Stimulated activated CD8-positive, alpha-beta memory T cell treated with anti-CD3 and anti-CD28 coated beads, Interleukin-2, amount 100 ng/mL, for 1 hour (primary cell): Measurements from ENCODE around the gene SGO1.
"Not testable (repeated sequence)": the region's sequence is repeated elsewhere in the genome, so short reads cannot be mapped to it uniquely, and the experiment has no call there.

ENCODE experiments used
- DNase-seq, 2 donors: peaks; one replicate each; pipeline ENCODE4 v3.0.0-alpha.2; 2020; ENCODE audit warnings: low read depth in 2 of 2

SGO1 gene

DNA sequence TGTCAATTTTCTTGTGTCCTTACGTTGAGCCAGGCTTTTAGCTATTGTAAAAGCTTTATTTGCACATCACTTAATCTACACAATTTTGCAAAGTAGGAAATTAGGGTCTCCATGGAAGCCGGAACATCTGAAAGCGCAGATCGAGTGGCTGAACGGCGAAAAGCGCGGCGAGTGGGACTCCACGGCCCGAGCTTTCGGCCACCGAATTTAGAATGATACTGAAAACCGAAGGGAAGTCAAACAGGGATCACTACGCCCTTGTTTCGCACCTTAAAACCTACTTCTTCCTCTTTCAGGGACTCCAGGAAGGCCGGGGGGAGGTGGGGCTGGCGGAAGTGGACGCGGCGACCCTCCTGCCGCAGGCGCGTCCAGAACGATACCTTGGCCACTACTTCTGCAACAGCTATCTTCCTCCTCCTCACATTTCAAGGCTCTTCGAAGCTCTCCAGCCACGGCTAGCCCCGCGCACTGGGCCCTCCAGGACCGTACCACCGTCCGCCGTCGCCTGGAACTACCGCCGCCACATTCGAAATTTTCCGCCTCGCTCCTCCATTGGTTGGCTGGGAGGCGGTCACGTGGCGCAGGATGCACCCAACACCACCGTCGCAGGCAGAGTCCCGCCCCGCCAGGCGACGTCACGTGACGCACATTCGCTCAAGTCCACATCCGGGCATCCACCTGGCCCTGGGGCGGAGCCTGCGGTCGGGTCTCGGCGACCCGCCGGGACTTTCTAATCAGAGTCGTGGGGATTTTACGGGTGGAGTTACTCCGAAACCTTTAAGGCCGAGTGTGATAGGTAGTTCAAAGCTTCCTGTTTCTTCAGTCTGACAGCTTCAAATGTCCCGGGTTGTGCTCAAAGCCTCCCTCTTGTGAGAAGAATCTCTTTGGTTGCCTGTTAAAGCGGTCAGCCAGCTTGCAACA is at the start of gene SGO1:
TSS of gene SGO1 (minus strand) at position 528 of the 921 bp plus-strand sequence. CDS start 2,179 bp downstream, outside the sequence.
- DNase-seq: peak; percentile 99 to 100

GRCh38 chr3:20235796-20236195 is 49.8 kb upstream of the SGO1 start:
- DNase-seq: no peak

DNA sequence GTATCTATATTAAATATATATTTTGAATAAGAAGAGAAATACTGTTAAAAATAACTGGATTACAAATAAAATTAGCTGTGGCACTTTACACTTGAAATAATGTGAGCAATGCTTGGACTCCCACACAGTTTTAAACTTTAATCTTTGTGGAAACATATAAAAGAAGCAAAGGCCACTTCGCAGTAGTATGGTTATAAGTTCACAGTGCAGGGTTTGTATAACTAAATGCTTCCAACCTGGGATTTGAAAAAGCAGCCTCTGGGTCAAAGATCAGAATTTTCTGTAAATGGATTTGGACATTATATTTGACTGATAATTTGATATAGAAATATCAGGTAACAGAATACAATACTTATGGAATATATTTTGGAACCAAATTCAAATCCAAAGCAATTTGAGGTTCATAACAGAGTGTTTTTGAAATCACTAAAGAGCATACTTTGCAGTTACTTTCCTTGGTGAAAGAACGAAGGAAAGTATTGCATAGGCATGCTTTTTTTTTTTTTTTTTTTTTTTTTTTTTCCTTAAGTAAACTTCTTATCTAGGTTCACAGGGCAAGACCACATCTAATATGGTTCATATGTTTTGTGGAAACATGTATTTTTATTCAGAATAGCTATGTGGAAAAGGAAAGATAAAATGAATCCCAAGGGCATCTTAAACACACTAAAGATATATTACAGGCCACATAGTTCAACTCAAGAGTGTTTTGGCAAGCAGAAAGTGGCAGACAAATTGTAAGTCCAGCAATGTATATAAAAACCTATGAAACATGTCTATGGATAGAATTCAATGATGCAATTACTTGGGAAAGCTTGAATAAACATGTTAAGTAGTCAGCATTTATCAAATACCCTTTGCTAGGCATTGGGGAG is 47.1 kb upstream of the SGO1 start:
- DNase-seq: no peak

DNA sequence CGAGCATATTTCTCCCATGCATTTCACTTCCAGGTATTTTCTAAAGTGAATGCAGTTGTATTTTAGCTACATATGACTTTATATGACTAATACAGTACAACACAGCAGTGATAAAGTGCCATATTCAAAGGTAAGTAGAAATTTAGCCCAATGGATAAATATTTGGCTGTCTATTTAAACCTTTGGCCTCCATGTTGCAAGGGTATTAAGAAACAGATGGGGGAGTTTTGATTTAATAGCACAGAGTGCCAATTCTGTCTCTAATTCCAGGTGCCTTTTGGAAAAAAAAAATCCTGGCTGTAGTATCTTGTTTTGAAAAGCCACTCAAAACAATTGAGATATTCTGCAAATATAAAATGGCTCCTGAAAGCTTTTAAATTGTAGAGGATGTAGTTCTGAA is 44.9 kb upstream of the SGO1 start:
- no peak for DNase-seq

GRCh38 chr3:20225769-20226168 is 39.8 kb upstream of the SGO1 start:
- DNase-seq: no peak

DNA sequence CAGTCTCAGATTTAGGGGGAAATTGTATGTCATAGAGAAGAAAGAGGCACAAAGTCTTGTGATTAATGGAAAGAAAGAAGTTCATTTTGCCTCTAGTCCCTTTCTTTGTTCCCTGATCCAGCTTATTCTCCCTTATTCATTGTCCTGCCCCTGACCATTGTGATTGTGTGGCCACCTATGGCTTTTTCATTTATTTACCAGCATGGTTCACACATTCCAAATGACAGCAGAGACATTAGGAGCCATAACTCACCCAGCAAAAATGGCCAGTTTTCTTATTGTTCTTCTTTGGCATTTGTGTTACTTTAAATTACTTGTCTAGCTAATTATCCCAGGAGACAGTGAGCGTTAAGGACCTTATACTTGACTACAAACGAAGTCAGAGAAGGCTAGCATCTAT is 36.3 kb upstream of the SGO1 start:
- DNase-seq: no peak

GRCh38 chr3:20218215-20218614 is 32.2 kb upstream of the SGO1 start:
- DNase-seq: no peak

DNA sequence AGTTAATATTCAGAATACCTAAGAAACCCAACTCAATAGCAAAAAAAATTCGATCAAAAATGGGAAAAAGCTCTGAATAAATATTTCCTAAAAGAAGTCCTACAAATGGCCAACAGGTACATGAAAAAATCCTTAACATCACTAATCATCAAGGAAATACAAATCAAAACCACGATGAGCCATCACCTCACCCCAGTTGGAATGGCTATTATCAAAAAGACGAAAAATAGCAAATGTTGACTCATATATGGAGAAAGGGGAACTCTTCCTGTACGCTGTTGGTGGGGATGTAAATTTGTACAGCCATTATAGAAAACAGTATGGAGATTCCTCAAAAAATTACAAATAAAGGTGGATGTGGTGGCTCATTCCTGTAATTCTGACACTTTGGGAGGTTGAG is 29.6 kb upstream of the SGO1 start:
- DNase-seq: no peak

GRCh38 chr3:20213491-20213890 is 27.5 kb upstream of the SGO1 start:
- DNase-seq: not testable (repeated sequence)

DNA sequence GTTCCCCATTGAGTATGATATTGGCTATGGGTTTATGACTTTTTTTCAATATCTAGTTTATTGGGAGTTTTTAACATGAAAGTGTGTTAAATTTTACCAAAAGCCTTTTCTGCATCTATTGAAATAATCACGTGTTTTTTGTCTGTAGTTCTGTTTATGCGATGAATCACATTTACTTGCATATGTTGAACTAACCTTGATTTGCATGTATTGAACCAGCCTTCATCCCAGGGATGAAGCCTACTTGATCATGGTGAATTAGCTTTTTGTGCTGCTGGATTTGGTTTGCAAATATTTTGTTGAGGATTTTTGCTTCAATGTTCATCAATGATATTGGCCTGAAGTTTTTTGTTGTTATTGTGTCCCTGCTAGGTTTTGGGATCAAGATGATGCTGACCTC is 21.9 kb upstream of the SGO1 start:
- not testable (repeated sequence) for DNase-seq

DNA sequence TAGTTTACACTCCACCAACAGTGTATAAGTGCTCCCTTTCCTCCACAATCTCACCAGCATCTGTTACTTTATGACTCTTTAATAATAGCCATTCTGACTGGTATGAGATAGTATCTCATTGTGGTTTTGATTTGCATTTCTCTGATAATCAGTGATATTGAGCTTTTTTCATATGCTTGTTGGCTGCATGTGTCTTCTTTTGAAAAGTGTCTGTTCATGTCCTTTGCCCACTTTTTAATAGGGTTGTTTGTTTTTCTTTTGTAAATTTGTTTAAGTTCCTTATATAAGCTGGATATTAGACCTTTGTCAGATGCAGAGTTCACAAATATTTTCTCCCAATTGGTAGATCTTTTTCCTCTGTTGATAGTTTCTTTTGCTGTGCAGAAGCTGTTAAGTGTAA is 19.9 kb upstream of the SGO1 start:
- not testable (repeated sequence) for DNase-seq

GRCh38 chr3:20201143-20201542 is 15.1 kb upstream of the SGO1 start:
- no peak for DNase-seq

GRCh38 chr3:20197775-20198174 is 11.8 kb upstream of the SGO1 start:
- no peak for DNase-seq

DNA sequence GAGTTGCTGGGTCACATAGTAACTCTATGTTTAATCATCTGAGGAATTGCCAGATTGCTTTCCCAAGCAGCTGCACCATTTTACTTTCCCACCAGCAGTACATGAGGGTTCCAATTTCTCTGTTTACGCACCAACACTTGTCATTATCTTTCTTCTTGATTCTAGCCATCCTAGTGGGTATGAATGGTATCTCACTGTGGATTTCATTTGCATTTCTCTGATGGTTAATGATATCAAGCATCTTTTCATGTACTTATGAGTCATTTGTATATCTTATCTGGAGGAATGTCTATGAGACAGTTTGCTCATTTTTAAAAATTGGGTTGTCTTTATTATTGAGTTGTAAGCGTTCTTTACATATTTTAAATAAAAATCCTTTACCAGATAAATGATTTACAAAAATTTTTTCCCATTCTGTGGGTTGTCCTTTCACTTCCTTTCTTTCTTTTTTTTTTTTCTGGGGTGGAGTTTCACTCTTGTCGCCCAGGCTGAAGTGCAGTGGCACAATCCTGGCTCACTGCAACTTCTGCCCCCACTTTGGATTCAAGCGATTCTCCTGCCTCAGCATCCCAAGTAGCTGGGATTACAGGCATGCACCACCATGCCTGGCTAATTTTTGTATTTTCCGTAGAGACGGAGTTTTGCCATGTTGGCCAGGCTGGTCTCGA is 8.9 kb upstream of the SGO1 start:
- DNase-seq: no peak

GRCh38 chr3:20190991-20191390 is 5.0 kb upstream of the SGO1 start:
- DNase-seq: no peak

- DNase-seq: no peak
Observed at GRCh38 chr3:20186600-20187004, 596 bp upstream of the SGO1 start.

- DNase-seq: no peak
Observed at GRCh38 chr3:20185331-20185678, 701 bp downstream of the SGO1 start.

GRCh38 chr3:20182206-20182605 is 3.8 kb downstream of the SGO1 start:
- DNase-seq: no peak

GRCh38 chr3:20181276-20181675 is 4.7 kb downstream of the SGO1 start:
- DNase-seq: no peak

- DNase-seq: no peak
Observed at GRCh38 chr3:20173844-20174410, 12.1 kb downstream of the SGO1 start.

DNA sequence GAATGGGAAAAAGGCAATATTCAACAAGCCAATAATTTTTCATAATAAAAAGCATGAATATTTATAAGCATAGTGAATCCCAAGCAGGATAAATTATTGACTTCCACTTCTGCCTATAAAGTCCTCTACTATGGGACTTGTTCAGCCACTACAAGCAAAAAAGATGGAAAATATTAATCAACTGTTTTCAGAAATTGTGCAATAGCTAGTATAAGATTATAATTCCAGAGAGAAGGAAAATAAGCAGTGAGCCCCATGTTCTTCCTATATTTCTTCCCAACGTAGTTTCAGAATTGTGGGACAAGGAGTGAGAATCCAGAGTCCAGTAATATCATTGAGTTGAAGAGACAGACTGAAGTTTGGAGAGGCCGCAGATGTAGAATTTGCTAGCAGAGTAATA is 24.3 kb downstream of the SGO1 start:
- no peak for DNase-seq

DNA sequence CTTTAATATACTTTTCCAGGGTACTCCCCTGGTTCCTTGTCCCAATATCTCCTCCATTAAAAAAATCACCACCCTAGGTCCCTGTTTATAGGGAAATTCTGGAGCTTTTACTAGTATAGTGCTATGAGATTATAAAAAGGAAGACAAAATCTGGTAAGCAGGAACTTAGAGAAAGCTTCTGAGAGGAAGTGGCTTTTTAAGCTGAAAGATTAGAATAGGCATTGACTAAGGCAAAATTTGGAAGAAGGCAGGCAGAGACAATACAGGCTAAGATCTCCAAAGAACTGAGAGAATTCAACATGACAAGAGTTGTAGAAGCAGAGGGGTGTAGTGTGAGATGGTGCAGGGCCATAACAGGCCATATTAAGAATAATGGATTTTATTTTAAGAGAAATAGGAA is 25.8 kb downstream of the SGO1 start:
- no peak for DNase-seq
